GM18526 (cell line): Measurements from ENCODE around the gene EFS.

Experiments used
- POLR2A ChIP-seq: IDR thresholded peaks from 3 replicates; pipeline ENCODE4 v1.6.1; 2011; ENCODE audit not compliant: insufficient read length; ENCODE audit errors: extremely low read depth

Gene EFS

DNA sequence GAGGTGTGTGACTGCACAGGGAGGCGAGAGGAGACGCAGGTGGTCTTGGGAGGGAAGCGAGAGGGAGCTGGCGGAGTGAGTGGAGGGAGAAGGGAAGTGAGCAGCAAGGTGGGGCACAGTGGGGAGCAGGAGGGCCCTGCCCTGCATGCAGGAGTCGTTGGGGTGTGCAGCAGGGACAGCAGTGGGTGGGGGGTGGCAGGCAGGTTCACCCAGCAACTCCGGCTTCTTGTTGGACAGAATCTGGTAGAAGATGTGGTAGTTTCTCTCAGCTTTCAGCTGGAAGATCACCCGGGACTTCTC, 38.1 kb upstream of the EFS start:
- no peak for TF ChIP-seq POLR2A

DNA sequence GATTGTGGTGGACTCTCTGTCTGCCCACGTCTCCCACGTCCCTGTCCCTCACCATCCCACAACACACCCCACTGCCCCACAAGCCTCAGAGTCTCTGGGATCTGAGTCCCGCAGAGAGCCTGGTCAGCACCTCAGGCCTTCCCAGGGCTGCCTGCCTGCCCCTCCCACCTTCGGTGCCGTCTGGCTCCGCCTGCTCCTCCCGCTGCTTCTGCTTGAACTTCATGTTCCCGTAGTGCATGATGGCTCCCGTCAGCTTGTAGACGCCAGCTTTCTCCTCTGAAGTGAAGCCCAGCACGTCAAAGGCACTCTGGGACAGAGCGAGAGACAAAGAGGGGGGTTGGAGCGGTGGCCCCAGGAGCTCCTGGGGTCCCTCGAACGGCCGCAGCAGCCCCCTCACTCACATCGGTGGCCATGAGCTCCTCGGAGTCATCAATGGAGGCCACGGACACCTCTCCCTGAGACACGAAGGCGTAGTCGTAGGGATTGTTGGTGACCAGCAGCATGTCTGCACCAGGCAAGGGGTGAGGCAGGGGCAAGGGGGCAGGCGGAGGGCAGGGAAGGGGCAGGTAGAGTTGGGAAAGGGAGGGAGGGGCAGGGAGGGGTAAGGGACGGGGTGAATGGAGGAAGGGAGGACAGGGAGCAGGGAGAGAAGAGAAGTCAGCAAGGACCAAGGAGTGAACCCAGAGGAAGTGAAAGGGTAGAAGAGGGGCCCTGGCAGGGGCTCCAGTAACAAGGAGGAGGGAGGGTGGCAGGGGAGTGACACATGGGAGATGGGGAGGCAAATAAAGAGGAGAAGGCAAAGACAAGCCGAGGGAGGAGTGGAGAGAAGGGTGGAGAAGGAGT, 37.5 kb upstream of the EFS start:
- no peak for TF ChIP-seq POLR2A

DNA sequence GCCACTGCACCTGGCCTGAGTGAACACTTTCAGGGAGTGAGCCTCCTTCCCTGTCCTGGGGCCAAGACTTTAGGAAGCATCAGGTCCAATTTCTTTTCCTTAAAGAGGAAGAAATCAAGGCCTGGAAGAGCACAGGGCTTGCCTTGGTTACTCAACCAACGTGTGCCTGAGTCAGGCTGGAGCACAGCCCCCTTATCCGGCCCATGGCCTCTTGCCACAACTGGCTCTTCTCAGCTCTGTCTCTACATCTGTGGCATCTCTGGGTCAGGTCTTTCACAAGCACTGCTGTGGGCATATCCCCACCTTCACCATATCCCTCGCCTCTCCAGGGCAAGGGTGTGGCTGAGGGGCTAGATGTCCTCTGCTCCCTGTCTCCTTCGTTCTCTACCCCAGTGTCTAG, 36.3 kb upstream of the EFS start:
- no peak for TF ChIP-seq POLR2A

DNA sequence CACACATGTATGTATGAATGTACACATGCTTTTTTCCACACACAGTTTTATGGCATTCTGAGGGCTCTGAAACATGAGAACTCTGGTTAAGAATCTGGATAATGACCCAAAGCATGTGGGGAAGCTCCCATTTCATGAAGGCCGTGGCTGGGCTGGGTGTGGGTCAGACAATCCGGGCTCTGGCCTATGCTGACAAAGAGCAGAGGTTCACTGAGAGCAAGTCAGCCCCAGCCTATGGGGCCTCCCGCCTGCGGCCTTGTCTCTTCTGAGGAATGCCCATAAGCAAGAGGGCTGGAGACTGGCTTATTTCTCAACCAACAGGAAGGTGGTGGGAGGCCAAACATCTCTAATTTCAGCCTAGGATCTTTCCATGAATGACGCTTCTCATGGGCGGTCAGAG, 34.6 kb upstream of the EFS start:
- TF ChIP-seq POLR2A, result no peak

DNA sequence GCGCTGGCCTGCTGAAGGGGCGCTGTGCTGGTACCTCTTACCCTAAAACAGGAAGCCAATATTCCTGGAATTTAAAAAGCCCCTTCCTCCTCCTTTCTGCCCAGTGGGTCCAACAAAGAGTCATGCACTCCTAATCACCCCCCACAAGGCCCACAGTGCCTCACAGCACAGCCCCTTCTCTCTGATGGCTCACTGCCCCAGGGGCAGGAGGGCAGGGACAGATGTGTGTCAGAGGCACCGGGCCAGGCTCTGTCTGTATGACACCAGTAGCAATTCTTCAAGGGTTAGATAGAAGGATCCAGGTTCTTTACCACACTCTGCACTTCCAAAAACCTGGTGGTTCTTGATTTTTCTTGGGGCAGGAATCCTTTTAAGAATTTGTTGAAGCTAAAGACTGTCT, 34.2 kb upstream of the EFS start:
- no peak for TF ChIP-seq POLR2A

DNA sequence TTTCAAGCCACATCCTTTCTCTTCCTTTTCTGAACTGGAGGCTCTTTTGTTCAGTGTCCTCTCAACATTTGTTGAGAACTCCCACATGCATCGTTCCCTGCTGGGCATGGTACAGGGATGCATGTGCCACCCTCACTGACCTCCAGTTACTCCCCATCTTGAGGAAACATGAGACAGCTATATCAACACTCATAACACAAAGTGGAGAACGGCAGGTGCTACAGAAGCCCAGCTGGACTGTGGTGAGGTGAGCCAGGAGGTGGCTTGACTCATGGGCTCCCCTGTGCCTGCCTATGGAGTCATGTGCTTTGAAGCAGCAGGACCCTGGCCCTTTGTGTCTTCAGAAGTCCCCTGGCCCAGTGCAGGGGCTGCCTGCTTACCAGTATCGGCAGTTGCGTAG, 33.4 kb upstream of the EFS start:
- no peak for TF ChIP-seq POLR2A

DNA sequence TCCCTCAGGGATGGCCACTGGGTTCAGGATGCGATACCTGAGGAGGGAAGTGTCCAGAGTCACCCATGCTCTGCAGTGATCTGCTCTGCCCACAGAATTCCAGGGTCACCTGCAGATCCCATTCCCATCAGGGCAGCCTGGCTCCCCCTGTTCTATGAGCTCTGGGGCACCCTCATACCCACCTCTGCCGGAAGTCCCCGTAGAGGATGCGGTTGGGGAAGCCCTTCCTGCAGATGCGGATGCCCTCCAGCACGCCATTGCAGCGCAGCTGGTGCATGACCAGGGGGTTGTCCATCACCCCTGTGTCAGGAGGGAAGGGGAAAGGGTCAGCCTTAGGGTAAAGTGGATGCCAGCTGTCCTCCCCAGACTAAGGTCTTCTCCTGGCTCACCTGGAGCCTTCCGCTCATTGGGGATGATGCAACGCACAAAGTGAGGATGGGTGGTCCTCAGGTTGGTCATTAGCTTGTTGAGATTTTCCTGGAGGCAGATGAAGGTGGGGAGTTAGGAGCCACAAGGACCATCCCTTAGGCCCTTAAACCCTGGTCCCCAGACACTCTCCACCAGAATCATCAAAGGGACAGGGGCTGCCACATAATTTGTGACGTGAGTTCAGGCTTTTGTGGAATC, 31.9 kb upstream of the EFS start:
- TF ChIP-seq POLR2A, result no peak

DNA sequence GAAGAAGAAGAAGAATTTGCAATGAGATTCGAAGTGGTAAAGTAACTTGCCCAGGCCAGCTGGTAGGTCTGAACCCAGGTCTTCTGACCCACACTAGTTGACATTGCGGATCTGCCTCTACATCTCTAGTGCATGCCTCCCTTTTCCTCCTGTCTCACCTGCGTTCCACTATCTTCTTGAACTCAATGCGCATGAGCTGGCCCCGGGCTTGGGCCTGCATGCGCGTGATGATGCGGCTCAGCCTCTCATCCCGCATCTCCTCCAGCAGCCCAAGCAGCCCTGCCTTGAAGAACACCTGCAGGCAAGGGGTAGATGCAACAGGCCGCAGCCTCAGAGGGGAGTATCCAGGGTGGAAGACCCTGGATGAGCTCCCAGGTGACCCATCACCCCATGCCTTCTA, 31.2 kb upstream of the EFS start:
- TF ChIP-seq POLR2A, result no peak

DNA sequence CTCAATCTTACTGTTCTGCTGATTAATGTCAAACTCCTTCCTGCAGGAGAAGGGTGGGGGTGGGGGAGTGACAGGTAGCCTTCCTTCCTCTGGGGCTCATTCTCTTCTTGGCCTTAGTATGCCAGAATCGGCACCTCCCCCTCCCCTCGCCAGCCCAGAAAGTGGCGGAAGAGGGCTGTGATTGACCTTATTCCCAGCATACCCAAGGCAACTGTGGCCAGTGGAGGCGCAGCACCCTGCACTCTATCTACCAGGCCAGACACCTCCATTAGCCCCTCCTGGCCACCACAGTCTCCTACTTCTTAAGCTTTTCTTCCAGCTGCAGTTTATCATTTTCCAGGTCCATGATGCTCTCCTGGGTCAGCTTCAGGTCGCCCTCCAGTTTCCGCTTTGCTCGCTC, 27.6 kb upstream of the EFS start:
- TF ChIP-seq POLR2A, result no peak

DNA sequence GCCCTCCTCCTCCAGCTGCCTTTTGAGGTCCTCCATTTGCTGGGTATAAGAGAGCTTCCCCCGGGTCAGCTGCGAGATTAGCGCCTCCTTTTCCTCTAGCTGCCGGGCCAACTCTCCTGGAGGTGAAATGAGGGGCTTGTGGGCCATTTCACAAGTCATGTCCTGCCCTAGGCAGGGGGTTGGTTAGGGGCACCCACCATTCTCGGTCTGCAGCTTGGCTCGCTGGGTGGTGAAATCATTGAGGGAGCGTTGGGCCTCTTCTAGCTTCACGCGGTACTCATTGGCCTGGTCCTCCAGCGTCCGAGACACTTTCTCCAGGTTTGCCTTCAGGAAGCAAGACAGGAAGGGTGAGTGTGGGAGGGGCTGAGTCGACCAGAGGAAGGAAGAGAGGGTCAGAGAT, 24.4 kb upstream of the EFS start:
- no peak for TF ChIP-seq POLR2A

DNA sequence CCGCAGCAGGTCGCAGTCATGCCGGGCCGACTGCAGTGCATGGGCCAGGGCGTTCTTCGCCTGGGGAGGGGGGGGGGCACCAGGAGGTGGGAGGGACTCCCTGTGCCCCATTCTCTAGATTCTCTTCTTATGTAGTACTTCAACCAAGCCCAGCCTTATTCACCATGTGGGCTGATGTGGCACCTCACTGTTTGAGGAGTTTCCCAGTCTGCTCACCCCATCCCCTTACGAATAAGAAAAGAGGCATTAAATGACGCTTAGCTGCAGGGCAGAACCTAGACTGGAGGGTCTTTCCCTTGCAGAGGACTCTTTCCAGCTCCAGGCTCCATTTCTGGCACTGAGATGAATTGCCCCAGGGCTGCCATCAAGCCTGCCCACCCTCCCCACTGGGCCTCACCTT, 24.0 kb upstream of the EFS start:
- TF ChIP-seq POLR2A, result no peak

DNA sequence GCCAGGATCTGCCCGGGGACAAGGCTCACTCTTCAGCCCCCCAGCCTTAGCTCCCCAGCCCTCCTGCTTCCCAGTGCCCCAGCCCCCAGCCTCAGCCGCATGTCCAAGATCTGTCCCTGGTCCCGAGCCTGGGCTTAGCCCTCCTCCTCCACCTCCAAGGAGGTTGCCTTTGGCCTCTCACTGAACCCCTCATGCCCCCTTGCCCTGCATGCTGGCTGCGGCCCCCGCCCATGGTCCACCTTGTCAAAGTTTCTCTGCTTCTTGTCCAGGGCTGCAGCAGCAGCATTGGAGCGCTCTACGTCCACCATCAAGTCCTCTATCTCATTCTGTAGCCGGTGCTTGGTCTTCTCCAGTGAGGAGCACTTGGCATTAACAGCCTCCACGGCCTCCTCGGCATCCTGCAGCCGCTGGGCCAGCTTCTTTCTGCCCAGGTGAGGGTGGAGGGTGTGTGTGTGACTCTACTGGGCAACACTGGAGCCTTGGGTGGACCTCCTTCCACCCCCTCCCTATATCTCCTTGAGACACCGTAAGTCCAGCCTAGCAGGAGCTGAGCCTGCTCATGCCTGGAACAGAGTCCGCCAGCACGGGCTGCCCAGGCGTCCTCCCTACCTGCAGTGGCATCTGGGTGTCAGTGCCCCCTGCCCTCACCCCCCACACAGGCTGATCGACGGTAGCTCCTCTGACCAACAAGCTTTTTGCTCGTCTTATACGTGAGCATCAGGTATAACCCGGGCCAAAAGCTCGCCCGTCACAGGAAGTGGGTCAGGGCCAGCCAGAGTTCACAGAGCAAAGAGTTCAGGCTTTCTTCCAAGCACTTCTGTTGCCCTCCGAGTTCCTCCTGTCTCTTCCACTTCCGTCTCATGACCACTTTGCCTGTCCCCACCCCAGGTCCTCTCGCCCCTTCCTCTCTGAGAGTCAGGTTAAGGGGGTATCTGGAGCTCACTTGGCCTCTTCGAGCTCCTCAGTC, 23.2 kb upstream of the EFS start:
- TF ChIP-seq POLR2A, result no peak

DNA sequence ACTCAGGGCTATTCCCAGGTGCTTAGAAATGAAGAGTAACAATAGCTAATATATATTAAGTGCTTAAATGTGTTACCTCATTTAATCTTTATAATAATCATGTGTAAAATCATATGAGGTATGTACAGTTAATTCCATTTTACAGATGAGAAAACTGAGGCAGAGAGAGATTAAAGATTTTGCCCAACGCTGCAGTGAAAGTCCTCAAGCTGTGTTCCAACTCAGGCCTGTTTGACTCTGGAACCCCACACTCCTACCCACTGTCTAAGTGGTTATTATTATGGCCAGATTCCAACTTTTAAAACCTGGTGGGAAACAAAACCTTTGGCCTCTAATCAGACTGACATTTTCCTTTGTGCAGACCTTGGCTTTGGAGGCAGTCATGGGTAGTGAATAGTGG, 22.0 kb upstream of the EFS start:
- TF ChIP-seq POLR2A, result no peak

DNA sequence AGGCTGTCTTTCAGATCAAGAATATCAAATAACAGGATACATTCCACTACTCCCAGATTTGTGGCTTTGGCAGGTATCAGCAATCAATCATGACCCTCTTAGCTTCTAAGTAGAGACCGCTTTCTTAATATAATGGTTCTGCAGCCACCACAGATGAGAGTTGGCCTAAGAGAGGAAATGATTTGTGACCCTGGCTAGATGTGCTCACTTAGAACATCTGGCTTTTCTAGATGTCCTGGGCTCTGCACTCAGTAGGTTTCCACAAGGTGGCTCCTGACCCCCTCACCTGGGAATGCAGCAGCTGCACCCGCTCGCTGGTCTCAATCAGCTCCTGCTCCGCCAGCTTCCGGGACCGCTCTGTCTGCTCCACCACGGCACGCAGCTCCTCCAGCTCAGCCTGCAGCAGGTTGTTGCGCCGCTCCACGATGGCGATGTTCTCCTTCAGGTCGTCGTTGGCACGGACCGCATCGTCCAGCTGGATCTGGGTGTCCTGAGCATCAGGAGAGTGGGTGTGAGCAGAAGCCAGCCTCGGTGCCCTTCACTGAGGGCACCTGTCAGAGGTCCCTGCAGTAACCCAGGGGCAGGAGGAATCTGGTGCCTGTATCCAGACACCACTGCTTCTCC, 20.8 kb upstream of the EFS start:
- TF ChIP-seq POLR2A, result no peak

DNA sequence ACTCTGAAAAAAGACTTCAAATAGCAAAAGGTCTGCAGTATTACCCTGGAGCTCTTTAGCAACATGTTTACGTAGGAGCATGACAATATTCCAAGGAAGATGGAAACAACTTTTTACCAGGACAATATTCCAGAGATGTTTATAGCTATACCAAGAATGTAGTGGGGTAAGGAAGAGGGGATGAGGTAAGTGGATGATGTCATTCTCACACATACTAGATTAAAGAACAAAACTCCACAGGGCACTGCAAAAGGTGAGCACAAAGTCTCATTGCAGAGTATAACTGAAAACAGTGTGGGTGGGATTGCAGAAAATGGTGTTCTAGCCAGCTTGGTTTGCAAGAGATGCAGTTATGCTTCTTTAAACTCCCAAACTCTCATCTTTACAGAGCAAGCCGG, 20.3 kb upstream of the EFS start:
- TF ChIP-seq POLR2A, result no peak
